ENCODE results near the gene TMCC2.

Gene TMCC2

DNA sequence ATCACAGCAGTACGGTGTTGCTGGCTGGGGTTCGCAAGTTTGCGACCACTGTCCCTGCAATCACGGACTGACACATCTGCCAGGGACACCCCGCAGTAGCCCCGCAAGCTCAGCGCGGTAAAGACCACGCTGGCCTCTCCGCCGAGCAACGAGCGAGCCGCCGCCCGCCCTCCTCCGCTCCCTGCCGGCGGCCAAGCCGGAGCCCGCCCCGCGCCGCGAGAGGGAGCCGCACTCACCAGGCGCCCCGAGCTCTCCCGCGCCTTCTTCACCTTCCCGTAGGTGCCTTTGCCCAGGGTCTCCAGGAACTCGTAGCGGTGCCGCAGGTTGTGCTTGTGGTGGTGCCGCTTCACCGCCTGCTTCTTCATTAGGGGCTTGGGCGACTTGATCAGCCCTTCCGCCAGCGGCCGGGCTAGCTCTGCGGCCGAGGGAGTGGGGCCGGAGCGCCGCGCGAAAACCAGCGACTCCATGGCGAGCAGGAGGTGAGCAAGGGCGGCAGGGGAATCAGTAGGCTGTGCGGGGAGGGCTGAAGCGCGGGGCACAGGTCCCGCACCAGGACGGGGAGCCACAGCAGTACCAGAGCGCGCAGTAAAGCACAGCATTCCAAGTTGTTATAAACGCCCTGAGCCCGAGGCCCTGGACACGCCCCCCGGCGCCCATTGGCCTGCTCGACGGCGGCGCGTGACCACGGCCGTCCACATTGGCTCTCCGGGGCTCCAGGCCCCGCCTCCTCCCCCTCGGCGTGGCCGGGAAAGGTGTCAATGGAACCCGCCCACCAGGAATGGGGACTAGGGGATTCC is 93.6 kb downstream of the TMCC2 start, which contains the start of gene NUAK2:
TSS of gene NUAK2 (minus strand) at position 584 of the 797 bp plus-strand sequence. CDS start at position 467, 117 bp downstream.
- ChIA-PET POLR2A (interaction anchor here (0.7 to 1.2 kb wide), 2 partner anchors 33 to 51 kb away, joined by 3 read pairs; no protein-coding TSS in a partner anchor), CTCF (interaction anchor here (1.0 to 41.3 kb wide), 9 partner anchors 14 to 203 kb away, joined by 4 to 1591 read pairs (median 9); no protein-coding TSS in a partner anchor)
- TF ChIP-seq, protein P1, sequence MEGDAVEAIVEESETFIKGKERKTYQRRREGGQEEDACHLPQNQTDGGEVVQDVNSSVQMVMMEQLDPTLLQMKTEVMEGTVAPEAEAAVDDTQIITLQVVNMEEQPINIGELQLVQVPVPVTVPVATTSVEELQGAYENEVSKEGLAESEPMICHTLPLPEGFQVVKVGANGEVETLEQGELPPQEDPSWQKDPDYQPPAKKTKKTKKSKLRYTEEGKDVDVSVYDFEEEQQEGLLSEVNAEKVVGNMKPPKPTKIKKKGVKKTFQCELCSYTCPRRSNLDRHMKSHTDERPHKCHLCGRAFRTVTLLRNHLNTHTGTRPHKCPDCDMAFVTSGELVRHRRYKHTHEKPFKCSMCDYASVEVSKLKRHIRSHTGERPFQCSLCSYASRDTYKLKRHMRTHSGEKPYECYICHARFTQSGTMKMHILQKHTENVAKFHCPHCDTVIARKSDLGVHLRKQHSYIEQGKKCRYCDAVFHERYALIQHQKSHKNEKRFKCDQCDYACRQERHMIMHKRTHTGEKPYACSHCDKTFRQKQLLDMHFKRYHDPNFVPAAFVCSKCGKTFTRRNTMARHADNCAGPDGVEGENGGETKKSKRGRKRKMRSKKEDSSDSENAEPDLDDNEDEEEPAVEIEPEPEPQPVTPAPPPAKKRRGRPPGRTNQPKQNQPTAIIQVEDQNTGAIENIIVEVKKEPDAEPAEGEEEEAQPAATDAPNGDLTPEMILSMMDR (IDR thresholded peaks at IDR 0.05; ENCODE audit: control extremely low read depth, extremely low read depth, low read depth, missing control alignments): peak; percentile 55
- DNase-seq (ENCODE audit: extremely low spot score): peak; percentile 70

DNA sequence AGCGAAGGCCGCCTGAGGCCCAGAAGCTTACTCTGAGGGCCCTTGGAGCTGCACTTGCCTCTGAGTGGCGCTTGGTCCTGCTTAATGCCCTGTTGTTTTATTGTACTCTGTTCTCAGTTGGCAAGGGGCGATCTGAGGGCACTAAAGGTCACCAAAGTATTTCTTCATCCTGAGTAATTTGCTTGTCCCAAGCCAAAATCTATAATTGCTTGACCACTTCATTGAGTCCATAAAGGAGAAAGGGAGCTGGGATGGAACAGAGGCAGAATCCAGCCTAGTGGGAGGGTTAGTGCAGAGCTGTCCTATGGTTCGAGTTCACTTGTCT is 94.2 kb downstream of the TMCC2 start:
- ChIA-PET CTCF (interaction anchor here (0.7 to 41.3 kb wide), 8 partner anchors 18 to 202 kb away, joined by 3 to 1591 read pairs (median 9); no protein-coding TSS in a partner anchor), POLR2A (interaction anchor here (1.2 kb wide), 1 partner anchor 34 kb away, joined by 3 read pairs; no protein-coding TSS in a partner anchor)
- TF ChIP-seq, protein P1 (IDR thresholded peaks at IDR 0.05; ENCODE audit: control extremely low read depth, extremely low read depth, low read depth, missing control alignments): no peak
- DNase-seq (ENCODE audit: extremely low spot score): no peak

Data from GM10248 (cell line).